NCI-H2029 treated with DMSO at 0.1 percent for 48 hours (cell line): ENCODE results near the gene SMIM35.
"Not testable (repeated sequence)": the region's sequence is repeated elsewhere in the genome, so short reads cannot be mapped to it uniquely, and the experiment has no call there.

ENCODE experiments used
- DNase-seq: peaks from one replicate; lab custom pipeline; 2025; lab: John Stamatoyannopoulos, UW

The SMIM35 gene

DNA sequence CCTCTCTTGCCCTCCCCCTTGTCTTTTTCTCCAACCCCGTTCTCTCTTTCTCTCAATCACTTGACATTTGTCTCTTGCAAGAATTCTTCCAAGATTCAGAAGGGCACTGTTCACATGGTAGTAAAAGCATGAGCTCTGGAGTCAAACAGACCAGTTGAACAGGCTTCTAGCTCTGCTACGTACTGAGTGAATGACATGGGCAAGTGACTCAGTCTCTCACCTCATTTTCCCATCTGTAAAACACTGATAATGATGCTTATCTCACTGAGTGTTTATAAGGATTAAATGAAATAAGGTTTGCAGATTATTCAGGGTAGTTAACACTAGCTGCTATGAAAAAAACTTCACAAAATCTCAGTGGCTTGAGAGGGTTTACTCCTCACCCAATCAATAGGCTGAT, 106.5 kb downstream of the SMIM35 start:
- DNase-seq: no peak

DNA sequence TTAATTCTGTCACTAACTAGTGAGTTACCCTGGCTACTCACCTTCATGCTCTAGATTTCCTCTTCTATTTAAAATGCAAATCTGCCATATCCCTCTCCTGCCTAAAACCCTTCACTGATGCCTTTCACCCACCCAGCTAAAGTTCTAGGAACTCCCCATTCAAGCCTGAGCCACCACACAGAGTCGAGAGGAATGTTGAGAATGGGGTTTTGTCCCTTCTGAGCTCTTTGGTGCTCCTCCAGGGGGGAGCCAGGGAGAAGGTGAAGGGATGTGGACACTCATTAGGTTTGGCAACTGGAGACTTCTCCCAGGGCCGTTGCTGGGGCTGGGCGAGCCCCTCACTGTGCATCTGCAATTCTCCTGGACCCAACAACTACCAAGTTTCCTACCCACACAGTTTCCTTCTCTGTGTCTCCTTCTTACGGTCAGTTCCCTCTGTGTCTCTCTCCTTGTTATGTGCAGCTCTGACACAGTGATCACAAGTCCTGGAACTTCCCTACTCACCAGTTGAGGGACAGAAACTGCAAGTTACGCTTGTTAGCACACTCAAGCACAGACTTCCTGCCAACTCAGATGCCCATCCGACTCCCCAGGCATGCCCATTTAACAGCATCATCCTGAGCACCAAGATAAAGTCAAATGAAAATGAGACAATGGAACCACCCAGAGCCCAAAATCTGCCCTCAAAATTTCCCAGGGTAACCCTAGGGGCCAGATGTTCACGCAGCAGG, 107.1 kb downstream of the SMIM35 start:
- no peak for DNase-seq

DNA sequence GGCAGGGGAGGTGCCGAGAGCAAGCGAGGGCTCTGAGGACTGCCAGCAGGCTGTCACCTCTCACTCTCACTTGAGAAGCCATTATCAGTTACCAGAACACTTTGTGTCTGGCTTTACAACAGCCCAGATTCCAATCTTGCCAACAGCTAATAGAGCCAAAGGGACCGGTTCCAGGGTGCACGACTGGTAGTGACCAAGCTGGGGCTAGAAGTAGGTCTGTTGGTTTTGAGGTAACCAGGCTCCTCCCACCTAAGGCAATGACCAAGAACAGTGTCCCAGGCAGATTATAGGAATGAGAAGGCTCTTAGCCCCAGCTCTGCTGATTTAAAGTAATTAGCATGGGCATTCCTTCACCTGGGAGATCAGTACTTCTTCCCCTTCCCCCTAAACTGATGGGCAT, 107.8 kb downstream of the SMIM35 start:
- DNase-seq: no peak

DNA sequence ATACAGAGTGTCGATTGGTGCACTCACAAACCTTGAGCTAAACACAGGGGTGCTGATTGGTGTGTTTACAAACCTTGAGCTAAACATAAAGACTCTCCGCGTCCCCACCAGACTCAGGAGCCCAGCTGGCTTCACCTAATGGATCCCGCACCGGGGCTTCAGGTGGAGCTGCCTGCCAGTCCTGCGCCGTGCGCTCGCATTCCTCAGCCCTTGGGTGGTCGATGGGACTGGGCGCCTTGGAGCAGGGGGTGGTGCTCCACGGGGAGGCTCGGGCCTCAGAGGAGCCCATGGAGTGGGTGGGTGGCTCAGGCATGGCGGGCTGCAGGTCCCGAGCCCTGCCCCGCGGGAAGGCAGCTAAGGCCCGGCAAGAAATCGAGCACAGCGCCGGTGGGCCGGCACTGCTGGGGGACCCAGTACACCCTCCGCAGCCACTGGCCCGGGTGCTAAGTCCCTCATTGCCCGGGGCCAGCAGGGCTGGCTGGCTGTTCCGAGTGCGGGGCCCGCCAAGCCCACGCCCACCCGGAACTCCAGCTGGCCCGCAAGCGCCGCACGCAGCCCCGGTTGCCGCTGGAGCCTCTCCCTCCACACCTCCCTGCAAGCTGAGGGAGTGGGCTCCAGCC, 108.4 kb downstream of the SMIM35 start:
- not testable (repeated sequence) for DNase-seq

DNA sequence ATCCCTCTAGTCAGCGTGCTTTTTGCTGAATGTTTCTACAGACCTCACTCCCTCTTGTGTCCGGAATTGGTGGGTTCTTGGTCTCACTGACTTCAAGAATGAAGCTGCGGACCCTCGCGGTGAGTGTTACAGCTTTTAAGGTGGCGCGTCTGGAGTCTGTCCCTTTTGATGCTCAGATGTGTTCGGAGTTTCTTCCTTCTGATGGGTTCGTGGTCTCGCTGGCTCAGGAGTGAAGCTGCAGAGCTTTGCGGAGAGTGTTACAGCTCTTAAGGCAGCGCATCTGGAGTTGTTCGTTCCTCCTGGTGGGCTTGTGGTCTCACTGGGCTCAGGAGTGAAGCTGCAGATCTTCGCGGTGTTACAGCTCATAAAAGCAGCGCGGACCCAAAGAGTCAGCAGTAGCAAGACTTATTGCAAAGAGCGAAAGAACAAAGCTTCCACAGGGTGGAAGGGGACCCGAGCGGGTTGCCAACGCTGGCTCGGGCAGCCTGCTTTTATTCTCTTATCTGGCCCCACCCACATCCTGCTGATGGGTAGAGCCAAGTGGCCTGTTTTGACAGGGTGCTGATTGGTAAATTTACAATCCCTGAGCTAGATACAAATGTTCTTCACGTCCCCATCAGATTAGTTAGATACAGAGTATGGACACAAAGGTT, 109.0 kb downstream of the SMIM35 start:
- not testable (repeated sequence) for DNase-seq

DNA sequence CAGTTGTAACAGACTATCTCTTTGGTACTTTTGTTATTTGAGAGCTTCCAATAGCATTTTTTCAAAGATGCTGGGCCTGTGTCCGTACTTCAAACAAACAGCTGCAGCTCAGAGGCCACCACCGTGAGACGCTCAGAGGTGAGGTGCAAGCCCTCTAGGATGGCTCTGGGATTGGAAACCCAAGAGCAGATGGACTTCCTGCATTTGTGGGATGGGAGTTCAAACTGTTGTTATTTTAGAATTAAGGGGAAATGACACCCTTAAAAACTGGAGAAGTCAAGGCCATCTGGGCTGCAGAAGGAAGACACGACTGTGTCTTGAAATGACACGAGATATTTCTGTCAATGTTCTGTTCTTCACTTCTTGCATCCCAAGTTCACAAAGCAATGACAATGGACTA, 109.7 kb downstream of the SMIM35 start:
- DNase-seq: no peak

- no peak for DNase-seq
These were observed 110.3 kb downstream of the SMIM35 start for GRCh38 chr11:117976445-117976844.

DNA sequence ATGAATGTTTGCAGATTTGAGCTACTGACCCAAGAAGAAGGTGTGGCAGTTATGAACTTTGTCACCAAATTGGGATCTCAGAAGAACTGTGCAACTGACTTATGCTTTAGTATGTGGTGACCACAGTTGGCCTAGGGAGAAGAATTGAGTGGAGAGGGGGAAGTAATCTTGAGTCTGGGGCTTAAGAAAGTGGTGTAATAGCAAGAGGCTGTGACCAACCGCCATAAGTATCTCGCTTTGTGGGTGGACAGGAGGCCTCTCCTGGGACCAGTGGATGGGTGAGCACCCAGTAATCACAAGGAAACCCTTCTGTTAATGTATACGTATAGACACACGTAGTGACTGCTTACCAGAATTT, 113.3 kb downstream of the SMIM35 start:
- no peak for DNase-seq

- peak; percentile 52 for DNase-seq
These were observed 113.9 kb downstream of the SMIM35 start for GRCh38 chr11:117972629-117973502.

DNA sequence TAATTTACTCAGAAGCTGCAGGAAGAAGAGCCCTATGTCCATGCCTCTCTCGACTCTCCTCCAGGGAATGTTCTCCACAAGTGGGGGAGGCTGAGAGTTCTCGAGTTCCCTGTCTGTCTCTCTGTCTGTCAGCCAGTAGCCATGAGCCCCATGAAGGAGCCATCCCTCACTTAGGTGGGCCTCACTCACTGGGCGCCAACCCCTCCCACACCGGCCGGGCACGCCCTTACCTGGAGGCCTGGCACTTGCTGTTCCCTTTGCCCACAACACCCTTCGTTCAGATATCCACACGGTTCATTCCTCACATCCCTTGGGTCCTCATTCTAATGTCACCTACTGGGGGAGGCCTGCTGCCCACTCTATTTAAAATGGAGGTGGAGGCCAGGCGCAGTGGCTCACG, 114.7 kb downstream of the SMIM35 start:
- DNase-seq: no peak

DNA sequence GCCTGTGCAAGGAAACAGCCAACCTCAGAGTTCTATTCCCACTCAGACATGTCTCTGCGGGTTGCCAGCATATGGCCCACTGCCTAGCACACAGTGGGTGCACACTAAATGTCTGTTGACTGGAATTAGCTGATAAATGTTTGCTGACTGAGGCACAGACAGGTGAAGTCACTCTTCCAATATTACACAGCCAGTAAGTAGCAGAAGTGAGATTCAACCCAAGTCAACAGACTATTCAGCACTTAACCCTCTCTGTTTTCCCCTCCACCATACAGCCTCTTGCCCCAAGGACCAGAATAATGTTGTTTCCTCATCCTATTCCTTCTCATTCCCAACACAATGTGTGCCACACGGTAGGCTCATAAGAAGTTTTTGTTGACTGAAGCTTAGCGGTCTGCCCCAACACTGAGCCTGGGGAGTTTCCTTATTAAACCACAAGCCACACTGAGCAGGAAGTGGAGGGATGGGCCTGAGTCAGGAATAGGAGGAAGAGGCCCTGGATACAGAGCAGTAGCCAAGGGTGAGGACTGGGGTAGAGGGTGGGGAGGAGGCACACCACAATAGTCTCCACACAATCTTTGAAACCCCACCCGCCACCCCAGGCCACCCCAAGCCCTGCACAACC, 116.3 kb downstream of the SMIM35 start:
- DNase-seq: no peak

- DNase-seq: no peak
These were observed 117.4 kb downstream of the SMIM35 start for GRCh38 chr11:117969160-117969991.

DNA sequence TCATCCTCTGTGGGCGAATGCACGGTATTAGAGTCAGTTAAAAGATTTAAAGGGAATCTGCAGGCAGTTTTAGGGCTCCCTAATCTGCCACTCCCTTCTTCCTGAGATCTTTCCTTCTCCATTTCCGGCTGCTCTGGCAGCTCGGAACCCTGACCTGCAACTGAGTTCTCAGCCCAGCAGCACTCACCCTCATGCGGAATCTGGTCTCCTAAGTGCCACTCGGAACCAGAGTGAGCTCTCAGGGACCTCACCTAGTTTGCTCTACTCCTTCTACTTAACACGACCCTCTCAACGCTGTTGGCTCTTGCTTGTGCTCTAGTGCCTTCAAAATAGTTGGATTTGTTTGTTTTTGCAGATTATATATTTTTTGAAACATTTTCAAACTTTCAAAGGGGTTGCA, 119.9 kb downstream of the SMIM35 start:
- no peak for DNase-seq

GRCh38 chr11:117962826-117963225, 123.9 kb downstream of the SMIM35 start:
- no peak for DNase-seq

- DNase-seq: no peak
These were observed 124.9 kb downstream of the SMIM35 start for GRCh38 chr11:117961896-117962295.

DNA sequence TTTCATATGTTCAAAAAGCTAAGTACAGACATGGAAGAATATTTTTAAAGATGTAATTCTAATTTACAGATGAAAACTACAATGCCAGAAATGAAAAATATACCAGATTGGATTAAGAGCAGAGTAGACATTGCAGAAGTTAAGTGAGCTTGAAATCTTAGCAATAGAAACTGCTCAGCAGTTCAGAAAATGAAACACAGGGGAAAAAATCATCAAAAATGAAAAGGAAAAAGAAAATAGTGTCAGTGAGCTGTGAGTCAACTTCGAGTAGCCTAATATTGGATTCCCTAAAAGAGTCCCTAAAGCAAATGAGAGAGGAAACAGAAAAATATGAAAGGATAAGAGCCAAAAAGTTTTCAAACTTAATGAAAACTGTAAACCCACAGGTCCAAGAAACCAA, 126.4 kb downstream of the SMIM35 start:
- no peak for DNase-seq

DNA sequence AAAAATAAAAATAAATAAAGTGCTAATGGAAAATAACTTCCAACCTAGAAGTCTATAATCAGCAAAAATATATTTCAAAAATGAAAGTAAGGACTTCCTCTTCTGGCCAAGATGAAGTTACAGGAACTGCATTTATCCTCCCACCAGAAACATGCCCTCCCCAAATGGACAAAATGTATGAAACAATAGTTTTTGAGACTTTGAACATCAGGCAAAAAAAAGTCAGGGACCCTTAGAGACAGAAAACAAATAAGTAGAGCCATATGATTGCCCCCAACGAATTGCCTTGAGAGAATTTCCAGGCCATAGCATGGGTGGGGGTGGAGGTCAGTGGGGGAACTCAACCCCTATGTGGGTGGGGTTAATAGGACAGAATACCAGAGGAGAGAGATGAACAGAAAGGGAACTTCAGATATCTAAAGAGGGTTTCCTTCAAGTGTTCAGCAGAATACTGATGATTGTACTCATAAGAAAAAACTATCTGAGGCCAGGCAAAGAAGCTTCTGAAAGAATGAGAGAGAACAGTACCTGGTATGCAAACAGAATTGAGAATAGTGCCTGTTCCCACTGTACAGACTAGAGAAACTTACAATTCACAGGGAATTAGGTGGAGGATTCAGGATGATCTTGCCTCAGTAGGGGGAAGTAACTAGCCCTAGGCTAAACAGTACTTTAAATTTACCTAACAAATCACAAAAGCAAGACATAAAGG, 127.2 kb downstream of the SMIM35 start:
- no peak for DNase-seq

DNA sequence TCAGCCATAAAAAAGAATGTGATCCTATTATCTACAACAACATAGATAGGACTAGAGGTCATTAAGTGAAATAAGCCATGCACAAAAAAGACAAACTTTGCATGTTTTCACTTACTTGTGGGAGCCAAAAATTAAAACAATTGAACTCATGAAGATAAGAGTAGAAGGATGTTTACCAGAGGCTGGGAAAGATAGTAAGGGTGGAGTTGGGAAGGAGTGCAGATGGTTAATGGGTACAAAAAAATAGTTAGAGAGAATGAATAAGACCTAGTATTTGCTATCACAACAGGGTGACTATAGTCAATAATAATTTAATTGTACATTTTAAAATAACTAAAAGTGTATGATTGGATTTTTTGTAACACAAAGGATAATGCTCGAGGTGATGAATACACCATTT, 127.8 kb downstream of the SMIM35 start:
- DNase-seq: no peak
